Measurements from ENCODE around the gene MAGEB17.

MAGEB17 gene

DNA sequence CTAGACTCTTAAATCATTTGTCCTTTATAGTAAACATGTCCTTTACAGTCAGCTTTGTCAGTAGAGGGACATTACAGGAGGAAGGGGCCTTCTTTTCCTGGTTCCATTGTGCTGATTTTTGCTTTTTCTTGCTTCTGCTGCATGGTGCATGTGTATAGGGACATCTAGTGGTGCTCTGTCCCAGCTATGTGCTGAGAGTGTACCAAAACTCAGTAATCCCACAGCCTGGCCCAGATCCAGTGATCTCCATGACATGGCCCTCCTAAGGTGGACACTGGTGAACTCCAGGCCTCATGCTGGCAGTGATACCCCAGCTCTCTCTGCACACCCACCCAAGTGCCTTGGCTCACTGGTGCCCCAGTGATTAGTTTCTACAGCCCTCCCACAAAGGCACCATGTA lies 45.2 kb downstream of the MAGEB17 start:
- DNase-seq = peak in 1 of 14 donors; percentile 0

DNA sequence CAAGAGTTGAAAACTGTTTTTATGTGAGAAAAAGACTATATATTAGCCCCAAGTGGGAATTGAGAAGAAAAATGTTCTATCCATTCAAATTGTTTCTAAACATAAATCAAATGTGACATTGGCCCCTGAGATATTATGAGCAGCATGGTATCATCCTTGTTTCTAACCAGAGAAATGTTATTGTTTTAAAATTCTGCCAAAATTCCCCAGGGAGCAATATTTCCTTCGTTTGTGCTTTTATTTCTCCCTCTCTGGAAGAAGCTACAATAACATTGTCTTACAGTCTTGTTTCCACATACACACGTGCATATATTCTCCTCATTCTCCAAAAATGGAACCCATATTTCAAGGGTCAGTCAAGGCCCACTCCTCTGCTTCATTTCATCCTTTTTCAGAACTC lies 46.7 kb downstream of the MAGEB17 start:
- no peak for DNase-seq

DNA sequence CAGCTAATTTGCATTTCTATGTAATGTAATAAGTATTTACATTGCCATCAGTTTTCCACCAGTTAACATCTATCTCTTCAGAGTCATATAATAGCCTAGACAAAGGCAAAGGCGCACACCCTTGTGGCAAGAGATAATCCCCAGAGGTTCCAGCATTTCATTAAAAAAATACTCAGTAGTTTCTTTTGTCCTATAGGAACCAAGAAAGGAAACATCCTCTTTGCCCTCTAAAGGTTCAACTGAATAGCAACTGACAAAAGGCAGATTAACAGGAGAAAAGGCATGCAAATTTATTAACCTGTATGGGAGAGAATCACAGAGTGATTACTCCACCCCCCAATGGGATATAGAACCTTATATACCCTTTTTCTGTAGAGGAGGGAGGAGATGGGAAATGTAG lies 48.4 kb downstream of the MAGEB17 start:
- DNase-seq = no peak
